WTC11 (cell line): Measurements from ENCODE around the gene STK10. TPM values are rescaled to one million over a fixed set of nuclear protein-coding genes. Genes with fewer than 3 reads are reported as not detected.

Source experiments
- ATAC-seq: fragments of 200-7000 bp; cut with Tn5 transposase; 2 replicates; pipeline ENCODE4 v1.10.0; 2021; ENCODE audit warnings: mild to moderate bottlenecking, moderate library complexity
- CTCF ChIA-PET: fragments of 300-600 bp; sonication (Branson Sonifier 250); formaldehyde crosslinking; loops from one replicate; lab custom pipeline; 2021; ENCODE audit warnings: antibody characterized with exemption; lab: Charles Lee
- POLR2A ChIA-PET: fragments of 350-600 bp; sonication (Branson Sonifier 250); formaldehyde crosslinking; loops from one replicate; lab custom pipeline; 2021; ENCODE audit warnings: antibody characterized with exemption; lab: Charles Lee
- DNase-seq: peaks from one replicate; pipeline ENCODE4 v3.0.0; 2021; ENCODE audit warnings: low spot score
- H3K27ac Mint-ChIP-seq: 2 replicates; pipeline ENCODE4 v1.8.0; 2021; ENCODE audit warnings: mixed read lengths
- H3K27me3 Mint-ChIP-seq: 2 replicates; pipeline ENCODE4 v1.8.0; 2021; ENCODE audit warnings: low read depth, mild to moderate bottlenecking, moderate library complexity, mixed read lengths
- H3K36me3 Mint-ChIP-seq: 2 replicates; pipeline ENCODE4 v1.8.0; 2021; ENCODE audit warnings: mixed read lengths
- H3K4me1 Mint-ChIP-seq: 2 replicates; pipeline ENCODE4 v1.8.0; 2022; ENCODE audit warnings: mixed read lengths
- H3K4me3 Mint-ChIP-seq: 2 replicates; pipeline ENCODE4 v1.8.0; 2021; ENCODE audit warnings: mild to moderate bottlenecking, moderate library complexity, mixed read lengths
- H3K9me3 Mint-ChIP-seq: 2 replicates; pipeline ENCODE4 v1.8.0; 2021; ENCODE audit warnings: mixed read lengths
- CBFB ChIP-seq: sonication (generic); formaldehyde crosslinking; IDR thresholded peaks from 2 replicates; pipeline ENCODE4 v1.8.1; 2022; ENCODE audit warnings: mild to moderate bottlenecking, low read depth, missing genetic modification reagents
- FOXK1 ChIP-seq: sonication (generic); formaldehyde crosslinking; IDR thresholded peaks from 2 replicates; pipeline ENCODE4 v1.8.0; 2022; ENCODE audit warnings: mild to moderate bottlenecking, moderate library complexity, missing genetic modification reagents
- GABPB1 ChIP-seq: sonication (generic); formaldehyde crosslinking; IDR thresholded peaks from 2 replicates; pipeline ENCODE4 v1.8.1; 2023; ENCODE audit warnings: mild to moderate bottlenecking, missing genetic modification reagents
- NFE2L1 ChIP-seq: sonication (generic); formaldehyde crosslinking; IDR thresholded peaks from 2 replicates; pipeline ENCODE4 v1.8.1; 2023; ENCODE audit warnings: missing genetic modification reagents
- NFYB ChIP-seq: sonication (generic); formaldehyde crosslinking; conservative IDR thresholded peaks from 2 replicates; pipeline ENCODE4 v1.8.0; 2022; ENCODE audit warnings: low read depth, missing genetic modification reagents
- NR1H2 ChIP-seq: sonication (generic); formaldehyde crosslinking; IDR thresholded peaks from 2 replicates; pipeline ENCODE4 v1.9.0; 2021; ENCODE audit warnings: mild to moderate bottlenecking, moderate library complexity, missing genetic modification reagents
- ZNF317 ChIP-seq: sonication (generic); formaldehyde crosslinking; IDR thresholded peaks from 2 replicates; pipeline ENCODE4 v1.8.1; 2023; ENCODE audit warnings: low read depth, mild to moderate bottlenecking, moderate library complexity, missing genetic modification reagents, borderline replicate concordance
- ZNF416 ChIP-seq: fragments of 250-450 bp; sonication (Bioruptor Pico); IDR thresholded peaks from 2 replicates; pipeline ENCODE4 v1.9.0; 2021; ENCODE audit warnings: mild to moderate bottlenecking, inconsistent platforms
- total RNA-seq: library from RNA; stranded (reverse); gene quantifications from 3 replicates; pipeline ENCODE4 v1.2.3, GENCODE V29; 2021
- TF ChIP-seq, protein P1 (sequence below): fragments of 250-450 bp; sonication (Bioruptor Pico); IDR thresholded peaks from 2 replicates; pipeline ENCODE4 v1.8.0; 2021; ENCODE audit warnings: mild to moderate bottlenecking
- TF ChIP-seq, protein P2 (sequence below): sonication (generic); formaldehyde crosslinking; IDR thresholded peaks from 2 replicates; pipeline ENCODE4 v1.8.1; 2023; ENCODE audit warnings: mild to moderate bottlenecking, missing genetic modification reagents, moderate library complexity
- TF ChIP-seq, protein P3 (sequence below): fragments of 200-600 bp; IDR thresholded peaks from 2 replicates; pipeline ENCODE4 v1.8.0; 2022; ENCODE audit warnings: antibody characterized with exemption
- TF ChIP-seq, protein P4 (sequence below): sonication (generic); formaldehyde crosslinking; IDR thresholded peaks from 2 replicates; pipeline ENCODE4 v1.8.0; 2023; ENCODE audit warnings: missing genetic modification reagents, mild to moderate bottlenecking, borderline replicate concordance
- TF ChIP-seq, protein P5 (sequence below): sonication (generic); formaldehyde crosslinking; IDR thresholded peaks from 2 replicates; pipeline ENCODE4 v1.8.1; 2022; ENCODE audit warnings: low read depth, missing genetic modification reagents, borderline replicate concordance
- TF ChIP-seq, protein P6 (sequence below): sonication (generic); formaldehyde crosslinking; IDR thresholded peaks from 2 replicates; pipeline ENCODE4 v1.8.0; 2022; ENCODE audit warnings: mild to moderate bottlenecking, missing genetic modification reagents
- TF ChIP-seq, protein P7 (sequence below): sonication (generic); formaldehyde crosslinking; IDR thresholded peaks from 2 replicates; pipeline ENCODE4 v1.8.1; 2022; ENCODE audit warnings: low read depth, mild to moderate bottlenecking, moderate library complexity, missing genetic modification reagents, borderline replicate concordance
- TF ChIP-seq, protein P8 (sequence below): fragments of 250-450 bp; sonication (Bioruptor Pico); IDR thresholded peaks from 2 replicates; pipeline ENCODE4 v1.9.0; 2021; ENCODE audit warnings: mild to moderate bottlenecking, borderline replicate concordance

The STK10 gene
- total RNA-seq, 1 experiment from 2014 or later, result 20.5 TPM

DNA sequence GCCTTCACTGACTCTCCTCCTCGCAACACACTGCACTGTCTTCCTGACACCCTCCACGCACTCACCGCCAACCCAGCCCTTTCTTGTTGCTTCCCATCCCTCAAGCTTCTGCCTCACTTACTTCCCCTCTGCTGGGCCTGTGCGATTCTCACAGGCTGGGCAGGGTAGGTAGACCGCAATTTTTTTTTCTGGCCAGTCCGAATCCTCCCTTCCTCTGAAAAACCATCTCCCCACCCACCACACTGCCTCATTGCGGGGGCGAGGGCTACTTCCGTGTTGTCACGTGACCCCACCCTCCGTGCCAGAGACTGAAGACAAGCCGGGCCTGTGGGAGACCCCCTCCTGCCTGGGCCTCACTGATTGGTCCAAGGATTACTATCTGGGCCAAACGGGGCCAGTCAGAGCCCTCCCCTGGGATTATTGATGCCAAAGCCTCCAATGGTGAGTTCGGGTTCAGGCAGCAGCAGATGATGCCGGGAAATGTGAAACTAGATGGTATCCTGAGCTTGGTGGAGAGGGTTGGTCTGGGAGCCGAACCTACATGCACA lies 73.1 kb downstream of the STK10 start:
- ATAC-seq (peak; percentile 62), DNase-seq (no peak)
- peaks cover 9% of the 10 kb centered on the region for H3K36me3 Mint-ChIP-seq
- peak; percentile 64 for TF ChIP-seq NFYB
- TF ChIP-seq, protein P1, sequence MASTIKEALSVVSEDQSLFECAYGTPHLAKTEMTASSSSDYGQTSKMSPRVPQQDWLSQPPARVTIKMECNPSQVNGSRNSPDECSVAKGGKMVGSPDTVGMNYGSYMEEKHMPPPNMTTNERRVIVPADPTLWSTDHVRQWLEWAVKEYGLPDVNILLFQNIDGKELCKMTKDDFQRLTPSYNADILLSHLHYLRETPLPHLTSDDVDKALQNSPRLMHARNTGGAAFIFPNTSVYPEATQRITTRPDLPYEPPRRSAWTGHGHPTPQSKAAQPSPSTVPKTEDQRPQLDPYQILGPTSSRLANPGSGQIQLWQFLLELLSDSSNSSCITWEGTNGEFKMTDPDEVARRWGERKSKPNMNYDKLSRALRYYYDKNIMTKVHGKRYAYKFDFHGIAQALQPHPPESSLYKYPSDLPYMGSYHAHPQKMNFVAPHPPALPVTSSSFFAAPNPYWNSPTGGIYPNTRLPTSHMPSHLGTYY (CRISPR knock-in tag), result no peak
- TF ChIP-seq, protein P2, sequence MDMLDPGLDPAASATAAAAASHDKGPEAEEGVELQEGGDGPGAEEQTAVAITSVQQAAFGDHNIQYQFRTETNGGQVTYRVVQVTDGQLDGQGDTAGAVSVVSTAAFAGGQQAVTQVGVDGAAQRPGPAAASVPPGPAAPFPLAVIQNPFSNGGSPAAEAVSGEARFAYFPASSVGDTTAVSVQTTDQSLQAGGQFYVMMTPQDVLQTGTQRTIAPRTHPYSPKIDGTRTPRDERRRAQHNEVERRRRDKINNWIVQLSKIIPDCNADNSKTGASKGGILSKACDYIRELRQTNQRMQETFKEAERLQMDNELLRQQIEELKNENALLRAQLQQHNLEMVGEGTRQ (CRISPR knock-in tag), result peak; percentile 60
- 0 out of 2 replicates have a peak, but pooled peaks cover 2% of the 10 kb centered on the region for H3K27me3 Mint-ChIP-seq
- peaks cover 13% of the 10 kb centered on the region for H3K4me1 Mint-ChIP-seq
- ChIA-PET CTCF (no interaction called here), POLR2A (no interaction called here)
- H3K27ac Mint-ChIP-seq, result peak overlapping the region; percentile 68
- peaks cover 3% of the 10 kb centered on the region; the same call in 1 of the 2 replicates for H3K9me3 Mint-ChIP-seq
- no peak overlapping the region for H3K4me3 Mint-ChIP-seq

DNA sequence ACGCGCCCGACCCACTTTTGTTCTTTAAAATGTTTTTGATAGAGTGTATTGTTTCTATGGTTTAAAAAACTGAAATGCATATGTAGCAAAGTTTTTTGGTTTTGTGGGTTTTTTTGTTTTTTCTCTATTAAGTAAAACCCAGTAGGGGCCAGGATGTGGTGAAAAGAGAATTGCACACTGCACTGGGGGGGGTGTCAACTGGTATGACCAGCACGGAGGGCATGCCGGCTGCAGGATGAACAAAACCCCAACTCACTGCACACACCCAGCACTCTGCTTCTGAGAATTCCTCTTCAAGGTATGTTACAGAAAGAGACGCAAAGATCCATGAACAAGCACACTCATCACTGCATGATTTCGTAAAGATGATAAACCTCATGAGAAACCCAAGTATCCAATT lies 75.0 kb downstream of the STK10 start:
- Mint-ChIP-seq H3K27ac (peak overlapping the region; percentile 36; the same call in 1 of the 2 replicates), H3K4me3 (no peak overlapping the region), H3K4me1 (peaks cover 16% of the 10 kb centered on the region), H3K36me3 (peaks cover 9% of the 10 kb centered on the region), H3K27me3 (no peaks in the 10 kb centered on the region), H3K9me3 (peaks cover 3% of the 10 kb centered on the region; the same call in 1 of the 2 replicates)
- CTCF ChIA-PET, result interaction anchor here (0.7 kb wide), 1 partner anchor 10 kb away, joined by 7 read pairs; no protein-coding TSS in a partner anchor
- POLR2A ChIA-PET, result no interaction called here
- DNase-seq (no peak), ATAC-seq (no peak)
- TF ChIP-seq, protein P3, sequence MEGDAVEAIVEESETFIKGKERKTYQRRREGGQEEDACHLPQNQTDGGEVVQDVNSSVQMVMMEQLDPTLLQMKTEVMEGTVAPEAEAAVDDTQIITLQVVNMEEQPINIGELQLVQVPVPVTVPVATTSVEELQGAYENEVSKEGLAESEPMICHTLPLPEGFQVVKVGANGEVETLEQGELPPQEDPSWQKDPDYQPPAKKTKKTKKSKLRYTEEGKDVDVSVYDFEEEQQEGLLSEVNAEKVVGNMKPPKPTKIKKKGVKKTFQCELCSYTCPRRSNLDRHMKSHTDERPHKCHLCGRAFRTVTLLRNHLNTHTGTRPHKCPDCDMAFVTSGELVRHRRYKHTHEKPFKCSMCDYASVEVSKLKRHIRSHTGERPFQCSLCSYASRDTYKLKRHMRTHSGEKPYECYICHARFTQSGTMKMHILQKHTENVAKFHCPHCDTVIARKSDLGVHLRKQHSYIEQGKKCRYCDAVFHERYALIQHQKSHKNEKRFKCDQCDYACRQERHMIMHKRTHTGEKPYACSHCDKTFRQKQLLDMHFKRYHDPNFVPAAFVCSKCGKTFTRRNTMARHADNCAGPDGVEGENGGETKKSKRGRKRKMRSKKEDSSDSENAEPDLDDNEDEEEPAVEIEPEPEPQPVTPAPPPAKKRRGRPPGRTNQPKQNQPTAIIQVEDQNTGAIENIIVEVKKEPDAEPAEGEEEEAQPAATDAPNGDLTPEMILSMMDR, result no peak
- TF ChIP-seq, protein P4, sequence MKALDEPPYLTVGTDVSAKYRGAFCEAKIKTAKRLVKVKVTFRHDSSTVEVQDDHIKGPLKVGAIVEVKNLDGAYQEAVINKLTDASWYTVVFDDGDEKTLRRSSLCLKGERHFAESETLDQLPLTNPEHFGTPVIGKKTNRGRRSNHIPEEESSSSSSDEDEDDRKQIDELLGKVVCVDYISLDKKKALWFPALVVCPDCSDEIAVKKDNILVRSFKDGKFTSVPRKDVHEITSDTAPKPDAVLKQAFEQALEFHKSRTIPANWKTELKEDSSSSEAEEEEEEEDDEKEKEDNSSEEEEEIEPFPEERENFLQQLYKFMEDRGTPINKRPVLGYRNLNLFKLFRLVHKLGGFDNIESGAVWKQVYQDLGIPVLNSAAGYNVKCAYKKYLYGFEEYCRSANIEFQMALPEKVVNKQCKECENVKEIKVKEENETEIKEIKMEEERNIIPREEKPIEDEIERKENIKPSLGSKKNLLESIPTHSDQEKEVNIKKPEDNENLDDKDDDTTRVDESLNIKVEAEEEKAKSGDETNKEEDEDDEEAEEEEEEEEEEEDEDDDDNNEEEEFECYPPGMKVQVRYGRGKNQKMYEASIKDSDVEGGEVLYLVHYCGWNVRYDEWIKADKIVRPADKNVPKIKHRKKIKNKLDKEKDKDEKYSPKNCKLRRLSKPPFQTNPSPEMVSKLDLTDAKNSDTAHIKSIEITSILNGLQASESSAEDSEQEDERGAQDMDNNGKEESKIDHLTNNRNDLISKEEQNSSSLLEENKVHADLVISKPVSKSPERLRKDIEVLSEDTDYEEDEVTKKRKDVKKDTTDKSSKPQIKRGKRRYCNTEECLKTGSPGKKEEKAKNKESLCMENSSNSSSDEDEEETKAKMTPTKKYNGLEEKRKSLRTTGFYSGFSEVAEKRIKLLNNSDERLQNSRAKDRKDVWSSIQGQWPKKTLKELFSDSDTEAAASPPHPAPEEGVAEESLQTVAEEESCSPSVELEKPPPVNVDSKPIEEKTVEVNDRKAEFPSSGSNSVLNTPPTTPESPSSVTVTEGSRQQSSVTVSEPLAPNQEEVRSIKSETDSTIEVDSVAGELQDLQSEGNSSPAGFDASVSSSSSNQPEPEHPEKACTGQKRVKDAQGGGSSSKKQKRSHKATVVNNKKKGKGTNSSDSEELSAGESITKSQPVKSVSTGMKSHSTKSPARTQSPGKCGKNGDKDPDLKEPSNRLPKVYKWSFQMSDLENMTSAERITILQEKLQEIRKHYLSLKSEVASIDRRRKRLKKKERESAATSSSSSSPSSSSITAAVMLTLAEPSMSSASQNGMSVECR (CRISPR knock-in tag), result no peak
- TF ChIP-seq, protein P5, sequence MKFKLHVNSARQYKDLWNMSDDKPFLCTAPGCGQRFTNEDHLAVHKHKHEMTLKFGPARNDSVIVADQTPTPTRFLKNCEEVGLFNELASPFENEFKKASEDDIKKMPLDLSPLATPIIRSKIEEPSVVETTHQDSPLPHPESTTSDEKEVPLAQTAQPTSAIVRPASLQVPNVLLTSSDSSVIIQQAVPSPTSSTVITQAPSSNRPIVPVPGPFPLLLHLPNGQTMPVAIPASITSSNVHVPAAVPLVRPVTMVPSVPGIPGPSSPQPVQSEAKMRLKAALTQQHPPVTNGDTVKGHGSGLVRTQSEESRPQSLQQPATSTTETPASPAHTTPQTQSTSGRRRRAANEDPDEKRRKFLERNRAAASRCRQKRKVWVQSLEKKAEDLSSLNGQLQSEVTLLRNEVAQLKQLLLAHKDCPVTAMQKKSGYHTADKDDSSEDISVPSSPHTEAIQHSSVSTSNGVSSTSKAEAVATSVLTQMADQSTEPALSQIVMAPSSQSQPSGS, result no peak
- TF ChIP-seq NR1H2 (CRISPR knock-in tag) (no peak), GABPB1 (no peak), NFE2L1 (CRISPR knock-in tag) (no peak), CBFB (CRISPR knock-in tag) (no peak), FOXK1 (CRISPR knock-in tag) (no peak), ZNF317 (CRISPR knock-in tag) (no peak), ZNF416 (CRISPR knock-in tag) (no peak)
- TF ChIP-seq, protein P6, sequence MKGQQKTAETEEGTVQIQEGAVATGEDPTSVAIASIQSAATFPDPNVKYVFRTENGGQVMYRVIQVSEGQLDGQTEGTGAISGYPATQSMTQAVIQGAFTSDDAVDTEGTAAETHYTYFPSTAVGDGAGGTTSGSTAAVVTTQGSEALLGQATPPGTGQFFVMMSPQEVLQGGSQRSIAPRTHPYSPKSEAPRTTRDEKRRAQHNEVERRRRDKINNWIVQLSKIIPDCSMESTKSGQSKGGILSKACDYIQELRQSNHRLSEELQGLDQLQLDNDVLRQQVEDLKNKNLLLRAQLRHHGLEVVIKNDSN (CRISPR knock-in tag), result no peak
- TF ChIP-seq, protein P2 (CRISPR knock-in tag), result no peak
- TF ChIP-seq, protein P7, sequence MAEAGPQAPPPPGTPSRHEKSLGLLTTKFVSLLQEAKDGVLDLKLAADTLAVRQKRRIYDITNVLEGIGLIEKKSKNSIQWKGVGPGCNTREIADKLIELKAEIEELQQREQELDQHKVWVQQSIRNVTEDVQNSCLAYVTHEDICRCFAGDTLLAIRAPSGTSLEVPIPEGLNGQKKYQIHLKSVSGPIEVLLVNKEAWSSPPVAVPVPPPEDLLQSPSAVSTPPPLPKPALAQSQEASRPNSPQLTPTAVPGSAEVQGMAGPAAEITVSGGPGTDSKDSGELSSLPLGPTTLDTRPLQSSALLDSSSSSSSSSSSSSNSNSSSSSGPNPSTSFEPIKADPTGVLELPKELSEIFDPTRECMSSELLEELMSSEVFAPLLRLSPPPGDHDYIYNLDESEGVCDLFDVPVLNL (CRISPR knock-in tag), result no peak
- TF ChIP-seq, protein P8, sequence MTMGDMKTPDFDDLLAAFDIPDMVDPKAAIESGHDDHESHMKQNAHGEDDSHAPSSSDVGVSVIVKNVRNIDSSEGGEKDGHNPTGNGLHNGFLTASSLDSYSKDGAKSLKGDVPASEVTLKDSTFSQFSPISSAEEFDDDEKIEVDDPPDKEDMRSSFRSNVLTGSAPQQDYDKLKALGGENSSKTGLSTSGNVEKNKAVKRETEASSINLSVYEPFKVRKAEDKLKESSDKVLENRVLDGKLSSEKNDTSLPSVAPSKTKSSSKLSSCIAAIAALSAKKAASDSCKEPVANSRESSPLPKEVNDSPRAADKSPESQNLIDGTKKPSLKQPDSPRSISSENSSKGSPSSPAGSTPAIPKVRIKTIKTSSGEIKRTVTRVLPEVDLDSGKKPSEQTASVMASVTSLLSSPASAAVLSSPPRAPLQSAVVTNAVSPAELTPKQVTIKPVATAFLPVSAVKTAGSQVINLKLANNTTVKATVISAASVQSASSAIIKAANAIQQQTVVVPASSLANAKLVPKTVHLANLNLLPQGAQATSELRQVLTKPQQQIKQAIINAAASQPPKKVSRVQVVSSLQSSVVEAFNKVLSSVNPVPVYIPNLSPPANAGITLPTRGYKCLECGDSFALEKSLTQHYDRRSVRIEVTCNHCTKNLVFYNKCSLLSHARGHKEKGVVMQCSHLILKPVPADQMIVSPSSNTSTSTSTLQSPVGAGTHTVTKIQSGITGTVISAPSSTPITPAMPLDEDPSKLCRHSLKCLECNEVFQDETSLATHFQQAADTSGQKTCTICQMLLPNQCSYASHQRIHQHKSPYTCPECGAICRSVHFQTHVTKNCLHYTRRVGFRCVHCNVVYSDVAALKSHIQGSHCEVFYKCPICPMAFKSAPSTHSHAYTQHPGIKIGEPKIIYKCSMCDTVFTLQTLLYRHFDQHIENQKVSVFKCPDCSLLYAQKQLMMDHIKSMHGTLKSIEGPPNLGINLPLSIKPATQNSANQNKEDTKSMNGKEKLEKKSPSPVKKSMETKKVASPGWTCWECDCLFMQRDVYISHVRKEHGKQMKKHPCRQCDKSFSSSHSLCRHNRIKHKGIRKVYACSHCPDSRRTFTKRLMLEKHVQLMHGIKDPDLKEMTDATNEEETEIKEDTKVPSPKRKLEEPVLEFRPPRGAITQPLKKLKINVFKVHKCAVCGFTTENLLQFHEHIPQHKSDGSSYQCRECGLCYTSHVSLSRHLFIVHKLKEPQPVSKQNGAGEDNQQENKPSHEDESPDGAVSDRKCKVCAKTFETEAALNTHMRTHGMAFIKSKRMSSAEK (CRISPR knock-in tag), result no peak
